HEK293T (cell line): ENCODE measurements around the gene TSPAN18.

ENCODE experiments used
- CTCF ChIA-PET: fragments of 350-600 bp; formaldehyde crosslinking; extraction: SDS; loops from one replicate; lab custom pipeline; 2021; ENCODE audit warnings: antibody characterized with exemption, inconsistent platforms; lab: Yijun Ruan, JAX
- POLR2A ChIA-PET: fragments of 350-600 bp; formaldehyde crosslinking; extraction: SDS; loops from one replicate; lab custom pipeline; 2020; ENCODE audit warnings: antibody characterized with exemption, inconsistent platforms; lab: Yijun Ruan, JAX
- DNase-seq: peaks from one replicate; pipeline ENCODE4 v3.0.0; 2012; ENCODE audit warnings: mixed read lengths; ENCODE audit errors: extremely low spot score
- ARNT ChIP-seq: fragments of 450-650 bp; IDR thresholded peaks from 2 replicates; pipeline ENCODE4 v1.6.1; 2017; ENCODE audit warnings: mild to moderate bottlenecking
- BHLHE40 ChIP-seq: fragments of 450-650 bp; IDR thresholded peaks from 2 replicates; pipeline ENCODE4 v1.6.1; 2016; ENCODE audit warnings: mild to moderate bottlenecking, moderate library complexity, borderline replicate concordance
- CTBP1 ChIP-seq: fragments of 450-650 bp; IDR thresholded peaks from 2 replicates; pipeline ENCODE4 v1.6.1; 2016; ENCODE audit warnings: borderline replicate concordance
- ELF4 ChIP-seq: fragments of 450-650 bp; IDR thresholded peaks from 2 replicates; pipeline ENCODE4 v1.6.1; 2017; ENCODE audit warnings: antibody characterized with exemption
- FOXA1 ChIP-seq: fragments of 450-650 bp; IDR thresholded peaks from 2 replicates; pipeline ENCODE4 v1.6.1; 2016; ENCODE audit warnings: mild to moderate bottlenecking
- FOXK2 ChIP-seq: fragments of 450-650 bp; IDR thresholded peaks from 2 replicates; pipeline ENCODE4 v1.6.1; 2016; ENCODE audit warnings: mild to moderate bottlenecking
- FOXM1 ChIP-seq: fragments of 450-650 bp; IDR thresholded peaks from 2 replicates; pipeline ENCODE4 v1.6.1; 2017; ENCODE audit warnings: mild to moderate bottlenecking, borderline replicate concordance
- HDGF ChIP-seq: fragments of 450-650 bp; IDR thresholded peaks from 2 replicates; pipeline ENCODE4 v1.6.1; 2017; ENCODE audit warnings: antibody characterized with exemption, borderline replicate concordance
- L3MBTL2 ChIP-seq: fragments of 450-650 bp; conservative IDR thresholded peaks from 2 replicates; pipeline ENCODE4 v1.6.1; 2016; ENCODE audit warnings: mild to moderate bottlenecking
- LEF1 ChIP-seq: fragments of 450-650 bp; IDR thresholded peaks from 2 replicates; pipeline ENCODE4 v1.6.1; 2017; ENCODE audit warnings: mild to moderate bottlenecking, borderline replicate concordance
- NFRKB ChIP-seq: fragments of 450-650 bp; IDR thresholded peaks from 2 replicates; pipeline ENCODE4 v1.6.1; 2016; ENCODE audit warnings: mild to moderate bottlenecking, moderate library complexity
- SP1 ChIP-seq: fragments of 450-650 bp; IDR thresholded peaks from 2 replicates; pipeline ENCODE4 v1.6.1; 2017
- SUZ12 ChIP-seq: fragments of 450-650 bp; IDR thresholded peaks from 2 replicates; pipeline ENCODE4 v1.6.1; 2016; ENCODE audit warnings: mild to moderate bottlenecking
- TARDBP ChIP-seq: fragments of 450-650 bp; IDR thresholded peaks from 2 replicates; pipeline ENCODE4 v1.6.1; 2016
- ZNF384 ChIP-seq: fragments of 450-650 bp; IDR thresholded peaks from 2 replicates; pipeline ENCODE4 v1.6.1; 2016
- TF ChIP-seq, protein P1 (sequence below): fragments of 450-650 bp; IDR thresholded peaks from 2 replicates; pipeline ENCODE4 v1.6.1; 2016

Gene TSPAN18

GRCh38 chr11:44846852-44847251 is 120.1 kb downstream of the TSPAN18 start:
- CTCF ChIA-PET = no interaction called here
- POLR2A ChIA-PET = no interaction called here
- no peak for TF ChIP-seq TARDBP
- no peak for TF ChIP-seq SP1
- TF ChIP-seq, protein P1, sequence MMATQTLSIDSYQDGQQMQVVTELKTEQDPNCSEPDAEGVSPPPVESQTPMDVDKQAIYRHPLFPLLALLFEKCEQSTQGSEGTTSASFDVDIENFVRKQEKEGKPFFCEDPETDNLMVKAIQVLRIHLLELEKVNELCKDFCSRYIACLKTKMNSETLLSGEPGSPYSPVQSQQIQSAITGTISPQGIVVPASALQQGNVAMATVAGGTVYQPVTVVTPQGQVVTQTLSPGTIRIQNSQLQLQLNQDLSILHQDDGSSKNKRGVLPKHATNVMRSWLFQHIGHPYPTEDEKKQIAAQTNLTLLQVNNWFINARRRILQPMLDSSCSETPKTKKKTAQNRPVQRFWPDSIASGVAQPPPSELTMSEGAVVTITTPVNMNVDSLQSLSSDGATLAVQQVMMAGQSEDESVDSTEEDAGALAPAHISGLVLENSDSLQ = no peak
- no peak for TF ChIP-seq FOXM1
- no peak for TF ChIP-seq L3MBTL2
- no peak for TF ChIP-seq HDGF
- no peak for TF ChIP-seq LEF1
- no peak for TF ChIP-seq FOXK2
- TF ChIP-seq ARNT = no peak
- TF ChIP-seq ZNF384 = no peak
- no peak for TF ChIP-seq ELF4
- TF ChIP-seq NFRKB = no peak
- no peak for TF ChIP-seq SUZ12
- TF ChIP-seq BHLHE40 = no peak
- no peak for TF ChIP-seq CTBP1
- TF ChIP-seq FOXA1 = no peak
- DNase-seq = no peak

GRCh38 chr11:44847316-44847715 is 120.6 kb downstream of the TSPAN18 start:
- POLR2A ChIA-PET = no interaction called here
- CTCF ChIA-PET = no interaction called here
- no peak for DNase-seq
- TF ChIP-seq SUZ12 (no peak), BHLHE40 (no peak), ARNT (no peak), TARDBP (no peak), FOXM1 (no peak), SP1 (no peak), LEF1 (no peak), FOXA1 (no peak), CTBP1 (no peak), L3MBTL2 (no peak), ELF4 (no peak), HDGF (no peak)
- TF ChIP-seq, protein P1 = no peak

- POLR2A ChIA-PET = no interaction called here
- CTCF ChIA-PET = no interaction called here
- no peak for TF ChIP-seq TARDBP
- DNase-seq = no peak
Measured at GRCh38 chr11:44848203-44848962, 121.6 kb downstream of the TSPAN18 start.

DNA sequence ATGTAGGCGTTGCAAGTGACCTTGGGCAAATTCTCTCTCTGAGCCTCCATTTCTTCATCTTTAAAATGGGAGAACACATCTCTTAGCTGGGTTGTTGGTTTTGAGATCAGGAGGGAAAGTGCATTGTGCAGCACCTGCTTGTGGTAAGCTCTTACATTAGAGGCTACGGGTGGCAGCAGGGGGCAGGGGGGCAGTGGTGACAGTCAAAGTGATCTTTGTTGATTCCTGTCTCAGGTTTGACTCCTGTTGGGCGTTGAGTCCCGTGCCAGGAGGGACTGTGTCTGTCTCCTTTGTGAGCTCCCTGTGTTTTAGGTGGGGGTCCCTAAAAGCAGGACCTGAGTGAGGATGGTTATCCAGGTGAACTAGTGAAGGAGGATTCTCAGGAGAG is 122.2 kb downstream of the TSPAN18 start:
- TF ChIP-seq SUZ12 (no peak), FOXM1 (no peak), SP1 (no peak), NFRKB (no peak), FOXK2 (no peak), ELF4 (no peak)
- POLR2A ChIA-PET = no interaction called here
- CTCF ChIA-PET = no interaction called here
- DNase-seq = no peak

GRCh38 chr11:44849424-44849823 is 122.7 kb downstream of the TSPAN18 start:
- TF ChIP-seq NFRKB = no peak
- no peak for DNase-seq
- CTCF ChIA-PET = no interaction called here
- POLR2A ChIA-PET = no interaction called here

DNA sequence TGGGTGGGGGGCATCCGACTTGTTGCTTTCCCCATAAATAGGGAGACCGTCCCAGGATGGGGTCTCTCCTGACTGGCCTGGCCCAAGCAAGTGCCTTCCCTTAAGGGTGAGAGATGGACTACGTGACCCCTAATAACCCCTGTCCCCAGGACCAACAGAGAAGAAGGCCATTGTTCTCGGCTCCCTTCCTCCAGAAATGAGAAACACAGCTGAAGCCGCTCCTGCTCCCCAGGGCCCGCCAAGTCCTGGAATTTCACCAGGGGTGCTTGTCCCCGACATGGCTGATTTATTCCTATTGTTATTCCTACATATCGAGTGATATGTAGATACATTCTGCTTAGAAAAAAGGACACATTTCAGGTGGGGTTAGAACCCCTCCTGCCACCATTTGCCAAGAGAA is 123.2 kb downstream of the TSPAN18 start:
- ChIA-PET POLR2A (no interaction called here), CTCF (no interaction called here)
- no peak for DNase-seq
- no peak for TF ChIP-seq ZNF384
- no peak for TF ChIP-seq L3MBTL2
- no peak for TF ChIP-seq CTBP1
- TF ChIP-seq LEF1 = no peak
- no peak for TF ChIP-seq SP1
- TF ChIP-seq ARNT = no peak
- TF ChIP-seq TARDBP = no peak
- TF ChIP-seq ELF4 = no peak
- no peak for TF ChIP-seq NFRKB
- no peak for TF ChIP-seq FOXM1

- DNase-seq = no peak
- TF ChIP-seq CTBP1 (no peak), L3MBTL2 (no peak), NFRKB (no peak), SUZ12 (no peak), ZNF384 (no peak), LEF1 (no peak), ARNT (no peak), TARDBP (no peak), FOXA1 (no peak), HDGF (no peak), FOXK2 (no peak), ELF4 (no peak), SP1 (no peak), BHLHE40 (no peak), FOXM1 (no peak)
- TF ChIP-seq, protein P1 = no peak
- CTCF ChIA-PET = interaction anchor here (0.5 kb wide), 1 partner anchor 98 kb away, joined by 3 read pairs; no protein-coding TSS in a partner anchor
- POLR2A ChIA-PET = no interaction called here
Measured at GRCh38 chr11:44851496-44851895, 124.7 kb downstream of the TSPAN18 start.
